H1 (cell line): ENCODE measurements around the gene LCOR. TPM values are rescaled to one million over a fixed set of nuclear protein-coding genes. Genes with fewer than 3 reads are reported as not detected.
"Not testable (repeated sequence)": the region's sequence is repeated elsewhere in the genome, so short reads cannot be mapped to it uniquely, and the experiment has no call there.

ENCODE experiments used
- CTCF ChIA-PET: fragments of 300-600 bp; sonication (Branson Sonifier 250); formaldehyde crosslinking; loops from one replicate; lab custom pipeline; 2021; ENCODE audit not compliant: partially characterized antibody; lab: Charles Lee
- POLR2A ChIA-PET: fragments of 300-600 bp; sonication (Branson Sonifier 250); formaldehyde crosslinking; loops from one replicate; lab custom pipeline; 2021; ENCODE audit warnings: inconsistent platforms; ENCODE audit not compliant: partially characterized antibody; lab: Charles Lee
- DNase-seq, 2 experiments: peaks; one replicate each; pipeline versions ENCODE4 v3.0.0 to v3.0.0-alpha.2; 2010 to 2022; ENCODE audit warnings: low spot score in 2 of 2, low read depth in 1 of 2, mixed read lengths in 1 of 2
- FAIRE-seq: peaks from 2 replicates; lab custom pipeline; 2011; peaks lifted over from hg19 to GRCh38; lab: Jason Lieb, UNC
- H2AFZ ChIP-seq: 2 replicates; pipeline ENCODE4 v1.8.1; 2012; ENCODE audit warnings: low read length, inconsistent platforms
- H2AK5ac ChIP-seq: 2 replicates; pipeline ENCODE4 v1.6.1; 2013; ENCODE audit warnings: low read depth, low read length
- H2BK120ac ChIP-seq: replicated peaks from 2 replicates; pipeline ENCODE3; 2013; ENCODE audit warnings: low read depth, low read length, inconsistent platforms
- H2BK12ac ChIP-seq: 2 replicates; pipeline ENCODE4 v1.6.1; 2013; ENCODE audit warnings: low read depth, low read length
- H2BK15ac ChIP-seq: 2 replicates; pipeline ENCODE4 v1.6.1; 2013; ENCODE audit warnings: low read length
- H2BK20ac ChIP-seq: 2 replicates; pipeline ENCODE4 v1.6.1; 2013; ENCODE audit warnings: low read length
- H2BK5ac ChIP-seq: 2 replicates; pipeline ENCODE4 v1.6.1; 2013; ENCODE audit warnings: low read depth, low read length
- H3K14ac ChIP-seq: 2 replicates; pipeline ENCODE4 v1.6.1; 2013; ENCODE audit warnings: inconsistent platforms; ENCODE audit not compliant: insufficient read length
- H3K18ac ChIP-seq: 2 replicates; pipeline ENCODE4 v1.6.1; 2013; ENCODE audit warnings: low read length; ENCODE audit errors: extremely low read depth
- H3K23ac ChIP-seq: 2 replicates; pipeline ENCODE4 v1.6.1; 2013; ENCODE audit warnings: inconsistent platforms; ENCODE audit not compliant: insufficient read length
- H3K23me2 ChIP-seq: 2 replicates; pipeline ENCODE4 v1.6.1; 2013; ENCODE audit warnings: low read depth, low read length
- H3K27ac ChIP-seq: 2 replicates; pipeline ENCODE4 v1.6.1; 2011; ENCODE audit warnings: low read depth, low read length, inconsistent platforms
- H3K27me3 ChIP-seq, 4 experiments: replicated peaks in 1 of 4; 1 replicate in 1 of 4; 2 replicates in 3 of 4; pipeline versions ENCODE4 v1.6.1 to v1.8.1; 2011 to 2013; ENCODE audit warnings: low read length in 3 of 4, mild to moderate bottlenecking in 3 of 4, inconsistent platforms in 2 of 4, mixed read lengths in 2 of 4, moderate library complexity in 1 of 4; ENCODE audit not compliant: control insufficient read depth in 3 of 4, insufficient read depth in 3 of 4; ENCODE audit errors: extremely low read depth in 1 of 4
- H3K36me3 ChIP-seq, 4 experiments: 2 replicates each; pipeline versions ENCODE4 v1.6.1 to v1.8.1; 2011 to 2013; ENCODE audit warnings: mild to moderate bottlenecking in 4 of 4, low read length in 3 of 4, moderate library complexity in 2 of 4, control low read depth in 1 of 4, inconsistent platforms in 1 of 4; ENCODE audit not compliant: insufficient read depth in 4 of 4, control insufficient read depth in 2 of 4
- H3K4ac ChIP-seq: replicated peaks from 2 replicates; pipeline ENCODE3; 2013; ENCODE audit warnings: low read length, low read depth, mixed read lengths, inconsistent platforms; ENCODE audit not compliant: insufficient read length
- H3K4me1 ChIP-seq, 4 experiments: replicated peaks in 1 of 4; 1 replicate in 1 of 4; 2 replicates in 3 of 4; pipeline versions ENCODE4 v1.6.1 to v1.8.1; 2011 to 2013; ENCODE audit warnings: low read length in 3 of 4, inconsistent platforms in 2 of 4, mixed read lengths in 1 of 4; ENCODE audit not compliant: insufficient read depth in 4 of 4, control insufficient read depth in 3 of 4
- H3K4me2 ChIP-seq, 2 experiments: 2 replicates each; pipeline versions ENCODE4 v1.6.1 to v1.8.1; 2011 to 2013; ENCODE audit warnings: low read depth in 2 of 2, low read length in 2 of 2, control low read depth in 1 of 2, inconsistent platforms in 1 of 2, mild to moderate bottlenecking in 1 of 2; ENCODE audit not compliant: insufficient read depth in 1 of 2
- H3K4me3 ChIP-seq, 4 experiments: fragments of 200-600, 300-600 bp in 1 of 4; sonication (generic), shearing (Covaris generic), sonication (Bioruptor Twin) in 1 of 4; 2 replicates each; pipeline versions ENCODE4 v1.5.1 to v1.8.1; 2011 to 2016; ENCODE audit warnings: low read length in 4 of 4, low read depth in 3 of 4, control low read depth in 2 of 4, inconsistent platforms in 2 of 4, mild to moderate bottlenecking in 2 of 4, mixed read lengths in 1 of 4, moderate library complexity in 1 of 4; ENCODE audit not compliant: insufficient read depth in 2 of 4; ENCODE audit errors: extremely low read depth in 1 of 4
- H3K56ac ChIP-seq: replicated peaks from 2 replicates; pipeline ENCODE3; 2013; ENCODE audit warnings: low read depth, mild to moderate bottlenecking, mixed read lengths, low read length, inconsistent platforms; ENCODE audit not compliant: insufficient read length
- H3K79me1 ChIP-seq: 2 replicates; pipeline ENCODE4 v1.6.1; 2013; ENCODE audit warnings: low read depth, low read length, control low read depth
- H3K79me2 ChIP-seq, 2 experiments: 2 replicates each; pipeline versions ENCODE4 v1.6.1 to v1.8.1; 2012 to 2013; ENCODE audit warnings: low read length in 2 of 2, mild to moderate bottlenecking in 2 of 2, inconsistent platforms in 1 of 2; ENCODE audit not compliant: insufficient read depth in 2 of 2, control insufficient read depth in 1 of 2
- H3K9ac ChIP-seq, 4 experiments: replicated peaks in 1 of 4; 1 replicate in 1 of 4; 2 replicates in 3 of 4; pipeline versions ENCODE4 v1.6.1 to v1.8.1; 2011 to 2013; ENCODE audit warnings: low read depth in 3 of 4, low read length in 3 of 4, control low read depth in 2 of 4, mild to moderate bottlenecking in 2 of 4, moderate library complexity in 2 of 4, inconsistent platforms in 1 of 4; ENCODE audit errors: extremely low read depth in 1 of 4
- H3K9me3 ChIP-seq, 2 experiments: 2 replicates each; pipeline versions ENCODE4 v1.6.1 to v1.8.1; 2012 to 2013; ENCODE audit warnings: mild to moderate bottlenecking in 2 of 2, moderate library complexity in 2 of 2, control low read depth in 1 of 2, inconsistent platforms in 1 of 2, low read depth in 1 of 2, low read length in 1 of 2, mixed read lengths in 1 of 2; ENCODE audit not compliant: insufficient read depth in 2 of 2
- H4K20me1 ChIP-seq, 2 experiments: replicated peaks in 1 of 2; 2 replicates each; pipeline versions ENCODE3 to v1.8.1; 2011 to 2013; ENCODE audit warnings: inconsistent platforms in 2 of 2, low read length in 2 of 2, mild to moderate bottlenecking in 1 of 2; ENCODE audit not compliant: insufficient read depth in 2 of 2, control insufficient read depth in 1 of 2
- H4K5ac ChIP-seq: 2 replicates; pipeline ENCODE4 v1.6.1; 2013; ENCODE audit warnings: low read length, low read depth, mixed read lengths, inconsistent platforms; ENCODE audit not compliant: insufficient read length
- H4K8ac ChIP-seq: 2 replicates; pipeline ENCODE4 v1.8.0; 2013; ENCODE audit warnings: mild to moderate bottlenecking, moderate library complexity, low read length, inconsistent platforms; ENCODE audit not compliant: insufficient read depth; ENCODE audit errors: extremely low read depth
- H4K91ac ChIP-seq: replicated peaks from 2 replicates; pipeline ENCODE3; 2013; ENCODE audit warnings: low read length, mixed read lengths, inconsistent platforms; ENCODE audit not compliant: insufficient read length
- WGBS, 2 experiments: shearing (Covaris generic) in 1 of 2; methylation state at CpG; one replicate each; pipeline versions ENCODE4 v1.1.6 to v1.1.7; 2013 to 2015; ENCODE audit warnings: low lambda C conversion rate in 2 of 2, mixed read lengths in 2 of 2, inconsistent platforms in 1 of 2, low coverage in 1 of 2, missing lambda C conversion rate in 1 of 2; ENCODE audit not compliant: insufficient replicate concordance in 2 of 2, insufficient coverage in 1 of 2, insufficient read length in 1 of 2; ENCODE audit errors: extremely low coverage in 1 of 2, missing lambda C conversion rate in 1 of 2; 5-methylcytosine and 5-hydroxymethylcytosine counted together
- polyA plus RNA-seq, 7 experiments: library from polyadenylated mRNA; depleted of rRNA in 3 of 7; stranded (reverse) in 5 of 7; unstranded in 2 of 7; fragments of >200 nt in 5 of 7; fragments of 200-250 nt in 2 of 7; gene quantifications; 1 replicate in 5 of 7; 2 replicates in 1 of 7; 4 replicates in 1 of 7; pipeline versions ENCODE4 v1.2.1 to v1.2.3, GENCODE V29; 2011 to 2013; ENCODE audit warnings: missing spikeins in 2 of 7, mixed read lengths in 2 of 7
- total RNA-seq: library from RNA; stranded (reverse); fragmentation: NEBNext Ultra II Directional; extraction: Animal tissue kit (Norgen Biotek cat#: 25700); gene quantifications from 2 replicates; pipeline ENCODE4 v1.2.1, GENCODE V29; 2021

Gene LCOR
- total and polyA plus RNA-seq, 2 of the 8 experiments (the other 6 are each of a cell fraction or from before 2014, with no cell fraction given), result 4.7 to 25.5 TPM

DNA sequence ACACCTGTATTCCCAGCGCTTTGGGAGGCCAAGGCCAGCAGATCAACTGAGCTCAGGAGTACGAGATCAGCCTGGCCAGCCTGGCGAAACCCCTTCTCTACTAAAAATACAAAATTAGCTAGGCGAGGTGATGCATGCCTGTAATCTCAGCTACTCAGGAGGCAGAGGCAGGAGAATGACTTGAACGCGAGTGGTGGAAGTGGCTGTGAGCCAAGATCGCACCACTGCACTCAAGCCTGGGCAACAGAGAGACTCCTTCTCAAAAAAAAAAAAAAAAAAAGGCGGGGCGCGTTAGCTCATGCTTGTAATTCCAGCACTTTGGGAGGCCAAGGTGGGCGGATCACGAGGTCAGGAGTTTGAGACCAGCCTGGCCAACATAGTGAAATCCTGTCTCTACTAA, 13.1 kb upstream of the LCOR start:
- H2BK12ac ChIP-seq, H2BK15ac ChIP-seq, H3K9me3 ChIP-seq, H3K14ac ChIP-seq, H3K18ac ChIP-seq, DNase-seq, H4K8ac ChIP-seq, H2AK5ac ChIP-seq, H3K23me2 ChIP-seq, H3K27ac ChIP-seq, FAIRE-seq, H3K27me3 ChIP-seq, H2AFZ ChIP-seq, H2BK20ac ChIP-seq, H3K4me2 ChIP-seq, H3K4me1 ChIP-seq, H2BK5ac ChIP-seq, H3K56ac ChIP-seq, H4K20me1 ChIP-seq, H2BK120ac ChIP-seq, H4K5ac ChIP-seq, POLR2A ChIA-PET, H3K79me2 ChIP-seq, H3K9ac ChIP-seq, H3K79me1 ChIP-seq, H3K4ac ChIP-seq, H3K36me3 ChIP-seq, H3K23ac ChIP-seq, H4K91ac ChIP-seq, H3K4me3 ChIP-seq: not testable (repeated sequence)
- 88% methylated on average over 11 of the region's 12 CpGs; no CpG with 5 or more reads in 1 of the 2 experiments for WGBS, 2 experiments
- CTCF ChIA-PET, result interaction anchor here (0.6 to 1.3 kb wide), 7 partner anchors 8 to 680 kb away, joined by 3 read pairs; no protein-coding TSS in a partner anchor
